Gastroesophageal sphincter (tissue), 3 donors: ENCODE data around the gene MTO1.

Source experiments
- POLR2A ChIP-seq, 2 donors: fragments of 450-650 bp; IDR thresholded peaks; one replicate each; pipeline ENCODE4 v1.6.1; 2017; ENCODE audit warnings: antibody characterized with exemption in 2 of 2, mild to moderate bottlenecking in 2 of 2, moderate library complexity in 1 of 2
- POLR2AphosphoS5 ChIP-seq: sonication (generic); formaldehyde crosslinking; IDR thresholded peaks from one replicate; pipeline ENCODE4 v1.6.1; 2017; ENCODE audit warnings: antibody characterized with exemption
- TF ChIP-seq, protein P1 (sequence below), 4 experiments: fragments of 200-600 bp in 2 of 4; fragments of 450-650 bp in 2 of 4; sonication (generic) in 1 of 4; IDR thresholded peaks; one replicate each; pipeline ENCODE4 v1.5.1; 2017 to 2019; ENCODE audit warnings: antibody characterized with exemption in 4 of 4, mild to moderate bottlenecking in 2 of 4, moderate library complexity in 2 of 4

GRCh38 chr6:73443555-73443954, 18.0 kb upstream of the MTO1 start:
- TF ChIP-seq, protein P1, sequence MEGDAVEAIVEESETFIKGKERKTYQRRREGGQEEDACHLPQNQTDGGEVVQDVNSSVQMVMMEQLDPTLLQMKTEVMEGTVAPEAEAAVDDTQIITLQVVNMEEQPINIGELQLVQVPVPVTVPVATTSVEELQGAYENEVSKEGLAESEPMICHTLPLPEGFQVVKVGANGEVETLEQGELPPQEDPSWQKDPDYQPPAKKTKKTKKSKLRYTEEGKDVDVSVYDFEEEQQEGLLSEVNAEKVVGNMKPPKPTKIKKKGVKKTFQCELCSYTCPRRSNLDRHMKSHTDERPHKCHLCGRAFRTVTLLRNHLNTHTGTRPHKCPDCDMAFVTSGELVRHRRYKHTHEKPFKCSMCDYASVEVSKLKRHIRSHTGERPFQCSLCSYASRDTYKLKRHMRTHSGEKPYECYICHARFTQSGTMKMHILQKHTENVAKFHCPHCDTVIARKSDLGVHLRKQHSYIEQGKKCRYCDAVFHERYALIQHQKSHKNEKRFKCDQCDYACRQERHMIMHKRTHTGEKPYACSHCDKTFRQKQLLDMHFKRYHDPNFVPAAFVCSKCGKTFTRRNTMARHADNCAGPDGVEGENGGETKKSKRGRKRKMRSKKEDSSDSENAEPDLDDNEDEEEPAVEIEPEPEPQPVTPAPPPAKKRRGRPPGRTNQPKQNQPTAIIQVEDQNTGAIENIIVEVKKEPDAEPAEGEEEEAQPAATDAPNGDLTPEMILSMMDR (IDR thresholded peaks at IDR 0.05) = no peak
- no peak for TF ChIP-seq POLR2AphosphoS5
- TF ChIP-seq POLR2A (IDR thresholded peaks at IDR 0.05) = no peak
